NCI-H226 (cell line): ENCODE results near the gene TSPAN4.

Experiments used
- DNase-seq: peaks from one replicate; pipeline ENCODE4 v3.0.0-alpha.2; 2015

Gene TSPAN4

GRCh38 chr11:824292-824880 lies 18.3 kb upstream of the TSPAN4 start:
- DNase-seq = no peak

- DNase-seq = no peak
Measured at GRCh38 chr11:824942-825341, 17.7 kb upstream of the TSPAN4 start.

- DNase-seq = no peak
Measured at GRCh38 chr11:825366-826226, 17.1 kb upstream of the TSPAN4 start.

GRCh38 chr11:826227-826621 lies 16.4 kb upstream of the TSPAN4 start:
- DNase-seq = no peak

DNA sequence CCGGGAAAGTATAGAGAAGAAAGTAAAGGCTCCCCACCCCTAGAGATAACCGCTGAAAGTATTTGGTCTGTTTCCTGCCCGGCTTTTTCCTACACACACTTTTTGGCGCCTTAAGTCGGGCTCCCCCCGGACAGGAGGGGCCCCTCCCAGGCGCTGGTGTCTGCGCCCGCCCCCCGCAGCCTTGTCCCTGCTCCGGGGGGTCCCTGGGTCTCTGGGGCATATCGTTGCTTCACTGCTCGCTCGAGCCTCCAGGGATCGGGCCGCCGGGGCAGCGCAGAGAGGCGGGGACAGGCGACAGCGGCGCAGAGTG lies 15.9 kb upstream of the TSPAN4 start:
- DNase-seq = no peak

DNA sequence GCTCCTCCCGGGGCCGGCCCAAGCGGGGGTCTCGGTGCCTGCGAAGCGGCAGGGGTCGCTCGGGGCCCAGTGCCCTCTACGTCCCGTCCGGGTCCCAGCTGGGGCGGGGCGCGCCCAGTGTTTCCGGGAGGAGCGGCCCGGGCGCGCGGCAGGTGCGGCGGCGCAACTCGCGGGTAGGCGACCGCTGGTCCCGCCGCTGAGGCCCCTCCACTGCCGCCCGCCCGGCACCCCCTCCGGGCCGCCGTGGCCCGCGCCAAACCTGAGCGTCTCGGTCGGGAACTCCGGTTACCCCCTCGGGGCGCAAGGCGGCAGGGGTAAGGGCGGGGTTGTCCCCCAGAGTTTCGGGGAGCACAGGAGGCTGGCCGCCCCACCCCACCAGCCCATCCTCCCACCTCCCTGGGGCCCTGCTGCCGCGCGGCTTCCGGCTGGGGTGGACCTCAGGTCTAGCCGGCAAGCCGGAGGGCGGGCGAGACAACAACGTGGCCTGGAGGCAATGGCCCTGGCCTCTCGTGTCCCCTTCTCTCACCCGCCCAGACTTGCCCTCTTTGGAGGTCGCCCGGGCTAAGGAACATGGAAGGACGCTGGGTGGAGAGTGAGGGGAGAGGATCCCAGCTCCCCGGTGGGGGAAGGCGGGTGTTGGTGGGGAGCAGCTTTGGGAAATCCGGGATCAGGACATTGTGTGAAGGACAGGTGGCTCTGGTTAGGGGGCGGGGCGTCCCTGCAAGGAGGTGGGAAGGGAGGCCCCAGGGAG lies 15.3 kb upstream of the TSPAN4 start:
- DNase-seq = no peak

GRCh38 chr11:827897-828192 lies 14.8 kb upstream of the TSPAN4 start, which contains the start of gene CRACR2B:
TSS of gene CRACR2B (plus strand) at chr11:827919. CDS start at chr11:828608, 689 bp downstream.
- no peak for DNase-seq

DNA sequence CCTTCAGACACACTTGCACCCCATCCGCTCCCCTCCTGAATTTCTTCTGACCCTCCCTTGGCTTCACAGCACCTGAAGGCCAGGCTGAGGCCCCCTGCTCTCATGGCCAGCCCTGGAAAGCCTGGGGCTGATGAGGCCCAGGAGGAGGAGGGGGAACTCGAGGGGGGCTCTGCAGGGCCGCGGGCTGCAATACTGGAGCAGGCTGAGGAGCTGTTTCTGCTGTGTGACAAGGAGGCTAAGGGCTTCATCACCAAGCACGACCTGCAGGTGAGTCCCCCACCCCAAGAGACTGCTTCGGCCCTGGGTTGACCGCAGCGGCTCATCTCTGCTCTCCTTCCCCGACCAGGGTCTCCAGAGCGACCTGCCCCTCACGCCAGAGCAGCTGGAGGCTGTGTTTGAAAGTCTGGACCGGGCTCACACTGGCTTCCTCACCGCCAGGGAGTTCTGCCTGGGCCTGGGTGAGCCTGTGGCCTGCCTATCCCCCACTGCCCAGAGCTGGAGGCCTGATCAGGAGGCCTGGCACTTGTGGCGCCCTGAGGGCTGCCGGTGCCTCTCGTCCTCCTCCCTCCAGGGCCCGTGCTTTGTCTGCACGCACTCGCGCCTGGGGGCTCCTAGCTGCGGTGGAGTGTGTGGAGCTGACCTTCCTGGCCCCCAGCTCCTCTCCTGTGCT lies 14.0 kb upstream of the TSPAN4 start:
- no peak for DNase-seq

DNA sequence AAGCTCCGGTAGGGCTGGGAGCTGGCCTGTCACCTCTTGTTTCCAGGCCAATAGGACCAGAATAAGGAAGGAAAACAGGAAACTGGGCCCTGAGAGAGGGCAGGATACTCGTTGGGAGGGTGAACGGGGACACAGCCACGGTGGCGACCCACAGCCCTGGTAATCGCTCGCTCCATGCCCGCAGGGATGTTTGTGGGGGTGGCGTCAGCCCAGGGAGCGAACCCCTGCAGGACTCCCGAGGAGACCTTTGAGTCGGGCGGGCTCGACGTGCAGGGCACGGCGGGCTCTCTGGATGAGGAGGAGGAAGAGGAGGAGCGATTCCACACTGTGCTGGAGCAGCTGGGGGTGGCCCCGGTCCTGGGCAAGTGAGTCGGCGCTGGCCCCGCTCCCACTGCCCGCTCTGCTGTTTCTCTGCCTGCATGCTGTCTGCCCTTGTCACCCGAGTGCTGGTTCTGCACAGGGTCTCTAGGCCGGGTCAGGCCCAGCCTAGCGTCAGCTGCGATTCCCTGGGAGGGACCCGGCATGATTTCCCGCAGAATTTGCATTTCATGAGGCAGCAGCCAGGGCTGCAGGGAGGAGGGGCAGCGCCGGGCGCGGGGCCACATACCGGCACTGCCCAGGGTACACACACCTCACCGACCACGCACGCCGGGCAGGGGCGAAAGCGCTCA lies 13.3 kb upstream of the TSPAN4 start:
- DNase-seq = no peak

DNA sequence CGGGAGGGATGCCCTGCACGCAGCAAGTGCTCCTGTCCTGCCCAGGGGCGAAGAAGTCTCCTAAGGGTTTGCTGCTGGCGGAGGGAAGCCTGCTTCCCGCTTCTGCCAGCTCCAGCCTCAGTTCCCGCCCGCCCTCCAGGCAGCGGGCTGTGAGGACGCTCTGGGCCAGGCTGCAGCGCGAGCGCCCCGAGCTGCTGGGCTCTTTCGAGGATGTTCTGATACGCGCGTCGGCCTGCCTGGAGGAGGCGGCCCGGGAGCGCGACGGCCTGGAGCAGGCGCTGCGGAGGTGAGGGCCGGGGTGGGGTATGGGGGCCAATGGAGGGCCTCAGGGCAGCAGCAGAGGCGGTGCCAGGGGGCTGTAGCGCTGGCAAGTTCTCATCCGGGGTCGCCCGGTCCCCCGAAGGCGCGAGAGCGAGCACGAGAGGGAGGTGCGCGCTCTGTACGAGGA lies 12.8 kb upstream of the TSPAN4 start:
- no peak for DNase-seq

DNA sequence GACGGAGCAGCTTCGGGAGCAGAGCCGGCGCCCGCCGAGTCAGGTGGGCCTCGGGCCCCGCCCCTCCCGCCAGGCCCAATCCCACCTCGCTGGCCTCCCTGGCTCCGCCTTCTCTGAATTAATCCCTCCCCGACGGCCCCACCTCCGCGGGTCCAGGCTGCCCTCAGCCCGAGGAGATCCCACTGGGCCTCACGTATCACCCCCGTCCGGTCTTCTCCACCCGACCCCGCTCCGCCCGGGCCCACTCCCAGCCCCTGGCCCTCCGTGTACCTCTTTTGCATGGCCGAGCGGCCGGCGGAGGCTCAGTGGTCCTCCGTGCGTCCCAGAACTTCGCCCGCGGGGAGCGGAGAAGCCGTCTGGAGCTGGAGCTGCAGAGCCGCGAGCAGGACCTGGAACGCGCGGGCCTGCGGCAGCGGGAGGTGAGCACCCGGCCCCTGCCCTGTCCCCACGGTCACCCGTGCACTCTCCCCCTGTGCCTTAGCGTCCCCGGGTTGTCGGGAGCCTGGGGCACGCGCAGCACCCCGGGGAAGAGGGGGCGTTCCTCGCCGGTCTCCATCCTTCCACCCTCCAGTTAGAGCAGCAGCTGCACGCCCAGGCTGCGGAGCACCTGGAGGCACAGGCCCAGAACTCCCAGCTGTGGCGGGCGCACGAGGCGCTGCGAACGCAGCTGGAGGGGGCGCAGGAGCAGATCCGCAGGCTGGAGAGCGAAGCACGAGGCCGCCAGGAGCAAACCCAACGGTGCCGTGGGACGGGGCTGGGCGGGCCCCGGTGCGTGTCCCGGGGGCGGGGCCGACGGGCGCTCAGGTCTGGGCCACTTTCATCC lies 12.1 kb upstream of the TSPAN4 start:
- DNase-seq = no peak

- no peak for DNase-seq
Measured at GRCh38 chr11:831118-831864, 11.4 kb upstream of the TSPAN4 start.

DNA sequence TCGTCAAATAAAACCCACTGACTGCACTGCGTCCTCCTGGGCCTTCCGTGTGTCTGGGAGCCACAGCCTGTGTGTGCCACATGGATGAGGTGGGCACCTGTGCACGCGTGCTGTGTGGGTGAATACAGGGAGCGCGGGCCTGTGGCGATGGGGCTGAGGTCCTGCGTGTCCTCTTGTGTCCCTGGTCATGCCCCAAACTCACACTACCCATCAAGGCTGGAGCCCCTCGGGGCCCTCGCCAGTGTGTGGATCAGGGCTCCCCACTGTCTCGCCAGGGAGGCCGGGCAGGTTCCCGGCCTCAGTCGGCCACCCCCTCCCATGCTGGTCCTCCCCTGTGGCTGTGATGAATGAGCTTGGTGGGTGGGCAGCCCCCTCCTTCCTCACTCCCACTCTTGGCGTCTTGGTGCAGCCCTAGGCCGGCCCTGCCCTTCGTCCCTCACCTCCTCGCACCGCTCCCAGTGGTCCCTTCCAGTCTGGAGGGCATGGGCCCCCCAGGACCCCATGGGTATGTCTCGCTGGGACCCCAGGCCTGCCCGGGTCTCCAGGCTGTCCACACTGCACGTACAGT lies 10.6 kb upstream of the TSPAN4 start:
- no peak for DNase-seq

DNA sequence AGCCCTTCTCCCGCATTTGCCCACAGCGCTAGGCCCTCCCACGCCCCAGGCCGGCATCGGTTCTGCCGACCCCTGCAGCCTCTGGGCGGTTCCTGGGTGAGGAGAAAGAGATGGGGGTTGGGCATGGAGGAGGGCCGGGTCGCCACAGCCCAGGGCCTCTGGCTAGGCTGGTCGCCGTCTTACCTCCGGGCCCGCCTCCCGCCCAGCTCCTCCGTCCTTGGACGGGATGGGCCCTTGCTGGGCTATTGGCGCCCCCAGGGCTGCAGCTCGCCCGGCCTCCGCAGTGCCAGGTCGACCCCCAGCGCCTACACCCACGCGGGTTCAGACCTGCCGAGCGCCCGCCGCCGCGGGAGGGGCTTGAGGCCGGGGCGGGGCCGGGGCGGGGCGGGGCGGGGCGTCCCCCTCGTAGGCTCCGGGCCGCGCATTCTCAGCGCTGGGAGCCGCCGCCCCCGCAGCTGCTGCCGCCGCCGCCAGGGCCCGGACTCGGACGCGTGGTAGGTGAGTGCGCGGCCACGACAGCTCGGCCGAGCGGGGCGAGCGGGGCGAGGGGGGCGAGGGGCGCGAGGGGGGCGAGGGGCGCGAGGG lies 10.0 kb upstream of the TSPAN4 start, which contains the start of gene CD151:
Gene CD151 (plus strand): TSS at position 424 of the 585 bp plus-strand sequence. CDS start 3,118 bp downstream, outside the sequence.
- peak; percentile 61 for DNase-seq

DNA sequence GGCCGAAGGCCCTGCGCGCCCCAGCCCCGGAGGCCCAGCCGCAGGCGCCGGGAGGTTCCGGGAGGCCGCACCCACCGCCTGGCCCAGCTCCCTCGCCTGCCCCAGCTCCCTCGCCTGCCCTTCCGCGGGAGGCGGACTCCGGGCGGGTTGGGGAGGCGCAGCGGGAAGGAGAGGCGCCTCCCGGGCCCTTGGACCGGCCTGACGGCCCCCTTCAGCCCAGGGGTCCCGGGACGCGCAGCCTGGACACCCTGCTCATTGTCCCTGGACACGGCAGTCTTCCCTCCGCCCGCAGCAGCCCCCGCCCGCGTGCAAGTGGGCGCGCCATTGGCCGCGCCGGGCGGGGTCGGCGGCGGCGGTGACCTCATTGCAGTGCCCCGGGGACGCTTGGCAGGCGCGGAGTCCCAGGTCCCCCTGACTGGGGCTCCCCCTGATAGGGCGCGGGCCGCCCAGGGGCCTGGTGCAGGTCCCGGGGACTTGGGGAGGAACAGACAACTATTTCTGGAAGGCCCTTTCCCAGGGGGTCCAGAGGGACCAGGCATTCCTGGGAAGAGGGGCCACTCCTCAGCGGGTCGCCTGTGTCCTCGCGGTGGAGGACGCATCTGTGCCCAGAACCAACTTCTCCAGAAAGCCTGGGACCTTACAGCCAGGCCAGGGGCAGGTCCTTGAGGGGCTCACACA lies 9.4 kb upstream of the TSPAN4 start:
- peak; percentile 46 for DNase-seq

- no peak for DNase-seq
Measured at GRCh38 chr11:833849-834311, 8.8 kb upstream of the TSPAN4 start.

DNA sequence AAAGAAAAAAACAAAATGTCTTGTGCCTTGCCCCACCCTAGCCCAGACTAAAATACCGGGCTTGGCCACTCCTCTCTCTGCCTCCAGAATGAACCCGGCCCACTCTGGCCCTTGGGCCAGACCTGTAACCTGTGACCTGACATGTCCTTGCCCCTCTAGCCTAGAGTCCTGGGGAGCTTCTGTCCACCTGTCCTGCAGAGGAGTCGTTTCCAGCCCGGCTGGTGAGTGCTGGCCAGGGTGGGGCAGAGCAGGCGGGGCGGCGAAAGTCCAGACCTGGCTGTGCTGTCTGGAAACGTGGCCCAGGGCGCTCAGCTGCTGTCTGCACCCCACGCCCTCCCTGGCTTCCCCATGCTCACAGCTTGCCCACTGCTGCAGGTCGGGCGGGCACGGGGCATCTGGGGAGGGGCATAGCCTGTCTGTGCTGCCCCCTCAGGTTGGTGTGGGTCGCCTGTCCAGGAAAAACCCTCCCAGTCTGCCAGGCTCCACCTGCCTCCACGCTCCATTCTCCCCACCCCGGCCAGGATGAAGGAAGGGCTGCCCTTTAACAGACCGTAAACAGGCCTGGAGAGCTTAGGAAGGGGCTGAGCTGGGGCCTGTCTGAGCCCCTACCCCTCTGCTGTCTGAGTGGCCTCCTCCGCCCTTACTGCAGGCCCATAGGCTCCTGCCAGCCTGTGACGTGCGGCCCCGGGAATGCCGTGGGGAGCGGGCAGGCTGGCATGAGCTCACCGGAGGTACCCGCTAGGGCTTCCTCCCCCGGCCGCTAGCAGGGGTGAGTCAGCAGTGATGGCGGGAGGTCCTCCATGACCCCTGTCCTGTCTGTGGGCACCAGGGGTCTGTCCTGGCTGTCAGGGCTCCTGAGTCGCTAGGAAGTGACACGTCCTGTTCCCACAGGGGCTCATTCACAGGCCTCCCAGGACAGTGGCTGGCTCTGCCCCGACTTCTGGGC lies 8.0 kb upstream of the TSPAN4 start:
- DNase-seq = peak; percentile 99

DNA sequence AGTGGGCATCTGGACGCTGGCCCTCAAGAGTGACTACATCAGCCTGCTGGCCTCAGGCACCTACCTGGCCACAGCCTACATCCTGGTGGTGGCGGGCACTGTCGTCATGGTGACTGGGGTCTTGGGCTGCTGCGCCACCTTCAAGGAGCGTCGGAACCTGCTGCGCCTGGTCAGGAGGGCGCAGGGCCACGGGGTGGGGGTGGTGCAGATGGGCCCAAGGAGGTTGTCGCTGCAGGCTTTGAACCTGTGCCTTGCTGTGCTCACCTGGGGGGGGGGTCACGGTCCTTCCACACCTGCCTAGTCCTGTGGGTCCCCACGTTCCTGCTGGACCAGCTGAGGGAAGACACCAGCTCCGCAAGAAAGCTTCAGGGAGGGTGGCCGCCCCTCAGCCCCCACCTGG lies 6.4 kb upstream of the TSPAN4 start:
- no peak for DNase-seq
